Esophagus muscularis mucosa (tissue), 3 donors: ENCODE results near the gene CYLD.

ENCODE experiments used
- CTCF ChIP-seq, 3 experiments: fragments of 200-600 bp in 2 of 3; fragments of 450-650 bp in 1 of 3; sonication (generic) in 2 of 3; IDR thresholded peaks; one replicate each; pipeline ENCODE4 v1.5.1; 2017 to 2019; ENCODE audit warnings: antibody characterized with exemption in 3 of 3, mild to moderate bottlenecking in 2 of 3, moderate library complexity in 1 of 3
- POLR2A ChIP-seq: fragments of 450-650 bp; IDR thresholded peaks from one replicate; pipeline ENCODE4 v1.6.1; 2017; ENCODE audit warnings: antibody characterized with exemption, moderate library complexity, mild to moderate bottlenecking, low read depth

- no peak for TF ChIP-seq CTCF (IDR thresholded peaks at IDR 0.05)
- no peak for TF ChIP-seq POLR2A
These were observed 100.2 kb downstream of the CYLD start for GRCh38 chr16:50842013-50842505.
